H1 (cell line): ENCODE measurements around the gene DNAJC7. TPM values are rescaled to one million over a fixed set of nuclear protein-coding genes. Genes with fewer than 3 reads are reported as not detected.

Source experiments
- CTCF ChIA-PET: fragments of 300-600 bp; sonication (Branson Sonifier 250); formaldehyde crosslinking; loops from one replicate; lab custom pipeline; 2021; ENCODE audit not compliant: partially characterized antibody; lab: Charles Lee
- POLR2A ChIA-PET: fragments of 300-600 bp; sonication (Branson Sonifier 250); formaldehyde crosslinking; loops from one replicate; lab custom pipeline; 2021; ENCODE audit warnings: inconsistent platforms; ENCODE audit not compliant: partially characterized antibody; lab: Charles Lee
- DNase-seq, 2 experiments: peaks; one replicate each; pipeline versions ENCODE4 v3.0.0 to v3.0.0-alpha.2; 2010 to 2022; ENCODE audit warnings: low spot score in 2 of 2, low read depth in 1 of 2, mixed read lengths in 1 of 2
- FAIRE-seq: peaks from 2 replicates; lab custom pipeline; 2011; peaks lifted over from hg19 to GRCh38; lab: Jason Lieb, UNC
- H2AFZ ChIP-seq: 2 replicates; pipeline ENCODE4 v1.8.1; 2012; ENCODE audit warnings: low read length, inconsistent platforms
- H2AK5ac ChIP-seq: 2 replicates; pipeline ENCODE4 v1.6.1; 2013; ENCODE audit warnings: low read depth, low read length
- H2BK120ac ChIP-seq: replicated peaks from 2 replicates; pipeline ENCODE3; 2013; ENCODE audit warnings: low read depth, low read length, inconsistent platforms
- H2BK12ac ChIP-seq: 2 replicates; pipeline ENCODE4 v1.6.1; 2013; ENCODE audit warnings: low read depth, low read length
- H2BK15ac ChIP-seq: 2 replicates; pipeline ENCODE4 v1.6.1; 2013; ENCODE audit warnings: low read length
- H2BK20ac ChIP-seq: 2 replicates; pipeline ENCODE4 v1.6.1; 2013; ENCODE audit warnings: low read length
- H2BK5ac ChIP-seq: 2 replicates; pipeline ENCODE4 v1.6.1; 2013; ENCODE audit warnings: low read depth, low read length
- H3K14ac ChIP-seq: 2 replicates; pipeline ENCODE4 v1.6.1; 2013; ENCODE audit warnings: inconsistent platforms; ENCODE audit not compliant: insufficient read length
- H3K18ac ChIP-seq: 2 replicates; pipeline ENCODE4 v1.6.1; 2013; ENCODE audit warnings: low read length; ENCODE audit errors: extremely low read depth
- H3K23ac ChIP-seq: 2 replicates; pipeline ENCODE4 v1.6.1; 2013; ENCODE audit warnings: inconsistent platforms; ENCODE audit not compliant: insufficient read length
- H3K23me2 ChIP-seq: 2 replicates; pipeline ENCODE4 v1.6.1; 2013; ENCODE audit warnings: low read depth, low read length
- H3K27ac ChIP-seq: 2 replicates; pipeline ENCODE4 v1.6.1; 2011; ENCODE audit warnings: low read depth, low read length, inconsistent platforms
- H3K27me3 ChIP-seq, 4 experiments: replicated peaks in 1 of 4; 1 replicate in 1 of 4; 2 replicates in 3 of 4; pipeline versions ENCODE4 v1.6.1 to v1.8.1; 2011 to 2013; ENCODE audit warnings: low read length in 3 of 4, mild to moderate bottlenecking in 3 of 4, inconsistent platforms in 2 of 4, mixed read lengths in 2 of 4, moderate library complexity in 1 of 4; ENCODE audit not compliant: control insufficient read depth in 3 of 4, insufficient read depth in 3 of 4; ENCODE audit errors: extremely low read depth in 1 of 4
- H3K36me3 ChIP-seq, 4 experiments: 2 replicates each; pipeline versions ENCODE4 v1.6.1 to v1.8.1; 2011 to 2013; ENCODE audit warnings: mild to moderate bottlenecking in 4 of 4, low read length in 3 of 4, moderate library complexity in 2 of 4, control low read depth in 1 of 4, inconsistent platforms in 1 of 4; ENCODE audit not compliant: insufficient read depth in 4 of 4, control insufficient read depth in 2 of 4
- H3K4ac ChIP-seq: replicated peaks from 2 replicates; pipeline ENCODE3; 2013; ENCODE audit warnings: low read length, low read depth, mixed read lengths, inconsistent platforms; ENCODE audit not compliant: insufficient read length
- H3K4me1 ChIP-seq, 4 experiments: replicated peaks in 1 of 4; 1 replicate in 1 of 4; 2 replicates in 3 of 4; pipeline versions ENCODE4 v1.6.1 to v1.8.1; 2011 to 2013; ENCODE audit warnings: low read length in 3 of 4, inconsistent platforms in 2 of 4, mixed read lengths in 1 of 4; ENCODE audit not compliant: insufficient read depth in 4 of 4, control insufficient read depth in 3 of 4
- H3K4me2 ChIP-seq, 2 experiments: 2 replicates each; pipeline versions ENCODE4 v1.6.1 to v1.8.1; 2011 to 2013; ENCODE audit warnings: low read depth in 2 of 2, low read length in 2 of 2, control low read depth in 1 of 2, inconsistent platforms in 1 of 2, mild to moderate bottlenecking in 1 of 2; ENCODE audit not compliant: insufficient read depth in 1 of 2
- H3K4me3 ChIP-seq, 4 experiments: fragments of 200-600, 300-600 bp in 1 of 4; sonication (generic), shearing (Covaris generic), sonication (Bioruptor Twin) in 1 of 4; 2 replicates each; pipeline versions ENCODE4 v1.5.1 to v1.8.1; 2011 to 2016; ENCODE audit warnings: low read length in 4 of 4, low read depth in 3 of 4, control low read depth in 2 of 4, inconsistent platforms in 2 of 4, mild to moderate bottlenecking in 2 of 4, mixed read lengths in 1 of 4, moderate library complexity in 1 of 4; ENCODE audit not compliant: insufficient read depth in 2 of 4; ENCODE audit errors: extremely low read depth in 1 of 4
- H3K56ac ChIP-seq: replicated peaks from 2 replicates; pipeline ENCODE3; 2013; ENCODE audit warnings: low read depth, mild to moderate bottlenecking, mixed read lengths, low read length, inconsistent platforms; ENCODE audit not compliant: insufficient read length
- H3K79me1 ChIP-seq: 2 replicates; pipeline ENCODE4 v1.6.1; 2013; ENCODE audit warnings: low read depth, low read length, control low read depth
- H3K79me2 ChIP-seq, 2 experiments: 2 replicates each; pipeline versions ENCODE4 v1.6.1 to v1.8.1; 2012 to 2013; ENCODE audit warnings: low read length in 2 of 2, mild to moderate bottlenecking in 2 of 2, inconsistent platforms in 1 of 2; ENCODE audit not compliant: insufficient read depth in 2 of 2, control insufficient read depth in 1 of 2
- H3K9ac ChIP-seq, 4 experiments: replicated peaks in 1 of 4; 1 replicate in 1 of 4; 2 replicates in 3 of 4; pipeline versions ENCODE4 v1.6.1 to v1.8.1; 2011 to 2013; ENCODE audit warnings: low read depth in 3 of 4, low read length in 3 of 4, control low read depth in 2 of 4, mild to moderate bottlenecking in 2 of 4, moderate library complexity in 2 of 4, inconsistent platforms in 1 of 4; ENCODE audit errors: extremely low read depth in 1 of 4
- H3K9me3 ChIP-seq, 2 experiments: 2 replicates each; pipeline versions ENCODE4 v1.6.1 to v1.8.1; 2012 to 2013; ENCODE audit warnings: mild to moderate bottlenecking in 2 of 2, moderate library complexity in 2 of 2, control low read depth in 1 of 2, inconsistent platforms in 1 of 2, low read depth in 1 of 2, low read length in 1 of 2, mixed read lengths in 1 of 2; ENCODE audit not compliant: insufficient read depth in 2 of 2
- H4K20me1 ChIP-seq, 2 experiments: replicated peaks in 1 of 2; 2 replicates each; pipeline versions ENCODE3 to v1.8.1; 2011 to 2013; ENCODE audit warnings: inconsistent platforms in 2 of 2, low read length in 2 of 2, mild to moderate bottlenecking in 1 of 2; ENCODE audit not compliant: insufficient read depth in 2 of 2, control insufficient read depth in 1 of 2
- H4K5ac ChIP-seq: 2 replicates; pipeline ENCODE4 v1.6.1; 2013; ENCODE audit warnings: low read length, low read depth, mixed read lengths, inconsistent platforms; ENCODE audit not compliant: insufficient read length
- H4K8ac ChIP-seq: 2 replicates; pipeline ENCODE4 v1.8.0; 2013; ENCODE audit warnings: mild to moderate bottlenecking, moderate library complexity, low read length, inconsistent platforms; ENCODE audit not compliant: insufficient read depth; ENCODE audit errors: extremely low read depth
- H4K91ac ChIP-seq: replicated peaks from 2 replicates; pipeline ENCODE3; 2013; ENCODE audit warnings: low read length, mixed read lengths, inconsistent platforms; ENCODE audit not compliant: insufficient read length
- BCL11A ChIP-seq, 2 experiments: IDR thresholded peaks; one replicate each; pipeline ENCODE4 v1.6.1; 2011; ENCODE audit warnings: low read depth in 2 of 2, low read length in 2 of 2, mild to moderate bottlenecking in 2 of 2
- CHD1 ChIP-seq: IDR thresholded peaks from 2 replicates; pipeline ENCODE4 v1.6.1; 2012; ENCODE audit warnings: low read depth, low read length, improper control_type of control experiment
- CHD2 ChIP-seq: IDR thresholded peaks from 2 replicates; pipeline ENCODE4 v1.6.1; 2012; ENCODE audit warnings: low read length, improper control_type of control experiment
- CREB1 ChIP-seq: IDR thresholded peaks from 2 replicates; pipeline ENCODE4 v1.6.1; 2012; ENCODE audit warnings: inconsistent platforms
- EGR1 ChIP-seq: IDR thresholded peaks from 2 replicates; pipeline ENCODE4 v1.6.1; 2011; ENCODE audit warnings: low read depth, low read length, borderline replicate concordance
- HDAC6 ChIP-seq: IDR thresholded peaks from one replicate; pipeline ENCODE4 v1.7.1; 2012; ENCODE audit warnings: low read depth, mild to moderate bottlenecking, inconsistent platforms, low read length, moderate library complexity
- KDM4A ChIP-seq: IDR thresholded peaks from one replicate; pipeline ENCODE4 v1.7.1; 2012; ENCODE audit warnings: low read depth, mild to moderate bottlenecking, moderate library complexity, low read length, inconsistent platforms; ENCODE audit not compliant: severe bottlenecking
- KDM5A ChIP-seq: fragments of 200-600 bp; IDR thresholded peaks from 2 replicates; pipeline ENCODE4 v1.7.1; 2012; ENCODE audit warnings: mild to moderate bottlenecking, low read length, inconsistent platforms, mixed read lengths
- POLR2AphosphoS5 ChIP-seq: IDR thresholded peaks from 2 replicates; pipeline ENCODE4 v1.6.1; 2011; ENCODE audit warnings: low read depth, low read length
- POU5F1 ChIP-seq: IDR thresholded peaks from 2 replicates; pipeline ENCODE4 v1.6.1; 2011; ENCODE audit warnings: low read depth, mild to moderate bottlenecking, low read length, moderate library complexity
- RXRA ChIP-seq: IDR thresholded peaks from 2 replicates; pipeline ENCODE4 v1.6.1; 2011; ENCODE audit warnings: low read depth, mild to moderate bottlenecking, low read length, moderate library complexity; ENCODE audit not compliant: insufficient read depth
- TAF1 ChIP-seq: IDR thresholded peaks from 2 replicates; pipeline ENCODE4 v1.6.1; 2011; ENCODE audit warnings: mild to moderate bottlenecking, low read depth, low read length
- TCF12 ChIP-seq: IDR thresholded peaks from 2 replicates; pipeline ENCODE4 v1.6.1; 2011; ENCODE audit warnings: low read depth, mild to moderate bottlenecking, low read length
- YY1 ChIP-seq: IDR thresholded peaks from 2 replicates; pipeline ENCODE4 v1.6.1; 2011; ENCODE audit warnings: low read depth, mild to moderate bottlenecking, low read length
- WGBS, 2 experiments: shearing (Covaris generic) in 1 of 2; methylation state at CpG; one replicate each; pipeline versions ENCODE4 v1.1.6 to v1.1.7; 2013 to 2015; ENCODE audit warnings: low lambda C conversion rate in 2 of 2, mixed read lengths in 2 of 2, inconsistent platforms in 1 of 2, low coverage in 1 of 2, missing lambda C conversion rate in 1 of 2; ENCODE audit not compliant: insufficient replicate concordance in 2 of 2, insufficient coverage in 1 of 2, insufficient read length in 1 of 2; ENCODE audit errors: extremely low coverage in 1 of 2, missing lambda C conversion rate in 1 of 2; 5-methylcytosine and 5-hydroxymethylcytosine counted together
- polyA plus RNA-seq, 7 experiments: library from polyadenylated mRNA; depleted of rRNA in 3 of 7; stranded (reverse) in 5 of 7; unstranded in 2 of 7; fragments of >200 nt in 5 of 7; fragments of 200-250 nt in 2 of 7; gene quantifications; 1 replicate in 5 of 7; 2 replicates in 1 of 7; 4 replicates in 1 of 7; pipeline versions ENCODE4 v1.2.1 to v1.2.3, GENCODE V29; 2011 to 2013; ENCODE audit warnings: missing spikeins in 2 of 7, mixed read lengths in 2 of 7
- total RNA-seq: library from RNA; stranded (reverse); fragmentation: NEBNext Ultra II Directional; extraction: Animal tissue kit (Norgen Biotek cat#: 25700); gene quantifications from 2 replicates; pipeline ENCODE4 v1.2.1, GENCODE V29; 2021
- TF ChIP-seq, protein P1 (sequence below): IDR thresholded peaks from 2 replicates; pipeline ENCODE4 v1.6.1; 2011; ENCODE audit warnings: low read depth, mild to moderate bottlenecking, low read length; ENCODE audit not compliant: insufficient read depth

Gene DNAJC7
- total and polyA plus RNA-seq, 2 of the 8 experiments (the other 6 are each of a cell fraction or from before 2014, with no cell fraction given): 31.0 to 148 TPM

DNA sequence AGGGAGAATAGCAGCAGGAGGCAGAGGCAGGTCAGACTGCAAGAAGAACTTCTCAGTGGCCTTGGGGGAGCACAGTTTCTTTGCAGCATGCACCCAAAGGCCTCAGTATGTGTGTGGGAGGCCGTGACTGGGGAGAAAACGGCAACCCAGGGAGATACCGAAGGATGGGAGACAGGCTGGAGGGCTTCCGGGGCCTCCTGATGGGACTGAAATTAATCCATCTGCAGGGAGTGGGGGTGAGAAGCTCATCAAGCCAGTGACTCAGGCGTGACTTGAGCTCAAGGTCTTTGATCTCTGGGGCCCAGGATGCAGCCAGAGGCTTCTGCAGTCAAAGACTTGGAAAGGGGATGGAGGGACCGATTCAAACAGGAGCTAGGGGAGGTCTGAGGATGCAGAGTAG is 38.3 kb upstream of the DNAJC7 start:
- ChIA-PET POLR2A (interaction anchor here (0.8 to 1.9 kb wide), 2 partner anchors 10 to 27 kb away, joined by 3 to 5 read pairs; no protein-coding TSS in a partner anchor), CTCF (interaction anchor here (0.6 to 17.0 kb wide), 15 partner anchors 10 to 177 kb away, joined by 3 to 381 read pairs (median 6); partner anchors contain the start of genes DHX58, HSPB9, KAT2A and KCNH4)
- H3K27me3 ChIP-seq: peaks cover 0 to 3% (median 0%) of the 10 kb centered on the region in 4 experiments; a peak in 2 of 7 replicates
- no peak for DNase-seq
- H3K14ac ChIP-seq: no peak overlapping the region
- no peaks in the 10 kb centered on the region for H3K79me1 ChIP-seq
- 0 out of 2 replicates have a peak overlapping the region, but pooled peaks have one; percentile 20 for H2BK12ac ChIP-seq
- no peak overlapping the region for H4K5ac ChIP-seq
- peak overlapping the region; percentile 69 for H4K8ac ChIP-seq
- H2BK15ac ChIP-seq: no peak overlapping the region
- H3K23me2 ChIP-seq: peaks cover 4% of the 10 kb centered on the region; the same call in 1 of the 2 replicates
- no peak overlapping the region for H3K23ac ChIP-seq
- H4K20me1 ChIP-seq: no peaks in the 10 kb centered on the region
- no peak overlapping the region for H2AK5ac ChIP-seq
- FAIRE-seq: no peak
- H3K4ac ChIP-seq: no peak overlapping the region
- H3K27ac ChIP-seq: no peak overlapping the region
- H3K79me2 ChIP-seq: no peaks in the 10 kb centered on the region
- H3K9ac ChIP-seq: no peak overlapping the region
- no peaks in the 10 kb centered on the region for H3K9me3 ChIP-seq
- H2BK120ac ChIP-seq: no peak overlapping the region
- peak overlapping the region; percentile 0 for H4K91ac ChIP-seq
- WGBS, 2 experiments: 83% methylated on average over 6 of the region's 6 CpGs; no CpG with 5 or more reads in 1 of the 2 experiments
- H3K4me3 ChIP-seq: no peak overlapping the region; a peak in 2 of 8 replicates
- H3K18ac ChIP-seq: no peak overlapping the region
- H3K36me3 ChIP-seq: no peaks in the 10 kb centered on the region
- 0 out of 2 replicates have a peak overlapping the region, but pooled peaks have one; percentile 56 for H2BK20ac ChIP-seq
- no peak overlapping the region for H3K56ac ChIP-seq
- H3K4me1 ChIP-seq: peaks cover 0 to 26% (median 14%) of the 10 kb centered on the region in 4 experiments; a peak in 6 of 7 replicates
- no peak overlapping the region for H2AFZ ChIP-seq
- no peak overlapping the region; a peak in 1 of 4 replicates for H3K4me2 ChIP-seq
- H2BK5ac ChIP-seq: 0 out of 2 replicates have a peak overlapping the region, but pooled peaks have one; percentile 47
- no peak for TF ChIP-seq YY1
- TF ChIP-seq CREB1: no peak
- TF ChIP-seq RXRA: no peak
- TF ChIP-seq EGR1: no peak
- TF ChIP-seq CHD1: no peak
- no peak for TF ChIP-seq POU5F1
- TF ChIP-seq HDAC6: no peak
- TF ChIP-seq, protein P1, sequence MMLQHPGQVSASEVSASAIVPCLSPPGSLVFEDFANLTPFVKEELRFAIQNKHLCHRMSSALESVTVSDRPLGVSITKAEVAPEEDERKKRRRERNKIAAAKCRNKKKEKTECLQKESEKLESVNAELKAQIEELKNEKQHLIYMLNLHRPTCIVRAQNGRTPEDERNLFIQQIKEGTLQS: no peak
- no peak for TF ChIP-seq POLR2AphosphoS5
- TF ChIP-seq TAF1: no peak
- TF ChIP-seq BCL11A (IDR thresholded peaks at IDR 0.05; ENCODE audit: low read depth in 2 of 2, low read length in 2 of 2): no peak
- no peak for TF ChIP-seq KDM5A
- TF ChIP-seq CHD2: no peak
- no peak for TF ChIP-seq TCF12
- no peak for TF ChIP-seq KDM4A
